Activated CD4-positive, CD25-positive, alpha-beta regulatory T cell treated with anti-CD3 and anti-CD28 coated beads, Interleukin-2, amount 50 U/mL, for 24 hours (primary cell): ENCODE data around the gene AKNA.

Experiments used
- ATAC-seq, 2 donors: fragments of 150-1000 bp; cut with Tn5 transposase; one replicate each; pipeline ENCODE4 v1.10.0; 2021; ENCODE audit warnings: mild to moderate bottlenecking in 1 of 2, moderate library complexity in 1 of 2

Gene AKNA

DNA sequence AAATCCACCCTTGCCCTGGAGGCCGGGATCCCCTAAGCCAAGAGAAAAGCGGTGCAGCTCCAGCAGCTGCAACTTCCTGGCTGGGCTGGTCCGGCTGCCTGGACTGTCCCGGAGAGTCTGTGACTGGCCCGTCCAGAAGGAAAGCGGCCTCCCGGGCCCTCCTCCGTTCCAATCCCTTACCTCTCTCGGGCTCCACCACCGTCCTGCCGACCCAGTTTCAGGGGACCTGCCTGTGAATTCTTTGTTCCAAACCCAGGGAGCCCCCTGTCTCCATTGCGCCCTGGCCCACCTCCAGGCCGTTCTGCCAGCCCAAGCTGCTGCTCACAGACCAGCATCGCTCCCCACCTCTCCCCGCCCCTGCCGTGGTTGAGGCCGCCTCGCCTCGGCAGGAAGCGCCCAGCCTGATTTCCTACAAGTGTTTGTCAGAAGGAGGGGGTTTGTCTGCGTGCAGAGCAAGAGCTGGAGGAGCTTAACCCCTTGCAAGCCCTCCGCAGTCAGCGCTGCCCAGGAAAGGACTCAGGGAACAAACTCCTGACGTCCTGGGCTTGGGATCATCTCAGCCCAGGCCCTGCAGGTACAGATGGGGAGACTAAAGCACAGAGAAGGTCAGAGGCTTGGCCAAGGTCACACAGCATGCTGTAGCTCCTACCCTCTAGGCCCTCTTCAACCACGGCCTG lies at the start of gene AKNA:
AKNA (minus strand) TSS at position 303 of the 677 bp plus-strand sequence. CDS start 6,649 bp downstream, outside the sequence.
- peak; percentile 19 to 26 for ATAC-seq

DNA sequence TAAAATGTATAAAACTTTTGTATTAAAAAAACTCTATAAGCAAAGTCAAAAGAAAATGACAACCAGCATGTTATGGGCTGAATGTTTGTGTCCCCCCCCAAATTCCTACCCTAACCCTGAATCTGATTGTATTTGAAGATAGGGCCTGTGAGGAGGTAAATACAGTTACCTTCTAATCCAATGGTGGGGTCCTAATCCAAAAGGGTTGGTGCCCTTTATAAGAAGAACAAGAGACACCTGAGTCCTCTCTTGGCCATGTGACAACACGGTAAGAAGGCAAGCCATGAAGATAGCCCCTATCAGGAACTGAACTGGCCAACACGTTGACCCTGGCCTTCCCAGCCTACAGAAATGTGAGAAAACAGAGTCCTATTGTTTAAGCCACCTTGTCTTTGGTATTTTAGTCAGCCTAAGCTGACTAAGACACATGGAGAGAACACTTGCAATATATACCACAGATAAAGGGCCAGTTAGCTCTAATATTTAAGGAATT lies 49.7 kb upstream of the AKNA start:
- no peak for ATAC-seq

DNA sequence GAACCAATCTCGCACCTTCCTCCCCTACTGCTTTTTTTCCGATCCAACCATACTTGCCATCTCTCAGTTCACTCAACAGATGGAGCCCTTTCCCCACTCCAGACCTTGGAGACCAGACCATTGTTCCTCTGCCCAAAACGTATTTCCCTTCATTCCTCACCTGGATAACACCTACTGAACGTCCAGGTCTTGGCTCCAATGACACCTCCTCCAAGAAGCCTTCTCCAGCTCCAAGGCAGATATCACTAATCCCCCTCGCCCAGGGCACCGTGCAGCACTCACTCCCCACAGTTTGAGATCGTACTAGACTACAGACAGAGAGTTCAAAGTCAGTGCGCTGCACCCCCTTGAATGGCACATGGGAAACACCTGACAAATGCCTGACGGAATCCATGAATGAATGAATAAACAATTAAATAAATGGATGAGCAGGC lies 47.1 kb upstream of the AKNA start:
- ATAC-seq: no peak

DNA sequence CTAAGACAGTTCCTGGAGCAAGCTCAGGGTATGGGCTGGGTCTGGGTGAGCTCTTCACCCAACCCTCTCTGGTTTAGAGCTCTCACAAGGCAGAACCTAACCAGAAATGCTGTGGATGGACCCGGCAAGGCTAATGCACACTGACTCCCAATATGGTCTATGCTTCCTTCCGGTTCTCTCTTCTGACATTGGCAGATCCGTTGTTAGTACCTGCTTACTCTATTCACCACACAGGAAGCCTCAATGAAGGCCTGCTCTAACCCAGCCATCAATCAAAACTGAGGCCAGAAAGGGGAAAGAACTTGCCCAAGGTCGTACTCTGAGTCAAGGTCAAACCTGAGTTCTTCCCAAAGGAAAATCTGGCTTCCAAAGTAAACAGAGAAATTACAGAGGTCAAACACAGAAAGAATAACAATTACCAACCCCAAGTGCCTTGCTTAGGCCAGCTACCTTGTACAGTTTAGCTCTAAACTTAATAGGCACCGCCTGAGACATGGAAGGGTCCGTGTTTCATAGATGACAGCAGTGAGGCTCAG lies 46.0 kb upstream of the AKNA start:
- no peak for ATAC-seq

- no peak for ATAC-seq
Observed at GRCh38 chr9:114433086-114433485, 45.3 kb upstream of the AKNA start.

DNA sequence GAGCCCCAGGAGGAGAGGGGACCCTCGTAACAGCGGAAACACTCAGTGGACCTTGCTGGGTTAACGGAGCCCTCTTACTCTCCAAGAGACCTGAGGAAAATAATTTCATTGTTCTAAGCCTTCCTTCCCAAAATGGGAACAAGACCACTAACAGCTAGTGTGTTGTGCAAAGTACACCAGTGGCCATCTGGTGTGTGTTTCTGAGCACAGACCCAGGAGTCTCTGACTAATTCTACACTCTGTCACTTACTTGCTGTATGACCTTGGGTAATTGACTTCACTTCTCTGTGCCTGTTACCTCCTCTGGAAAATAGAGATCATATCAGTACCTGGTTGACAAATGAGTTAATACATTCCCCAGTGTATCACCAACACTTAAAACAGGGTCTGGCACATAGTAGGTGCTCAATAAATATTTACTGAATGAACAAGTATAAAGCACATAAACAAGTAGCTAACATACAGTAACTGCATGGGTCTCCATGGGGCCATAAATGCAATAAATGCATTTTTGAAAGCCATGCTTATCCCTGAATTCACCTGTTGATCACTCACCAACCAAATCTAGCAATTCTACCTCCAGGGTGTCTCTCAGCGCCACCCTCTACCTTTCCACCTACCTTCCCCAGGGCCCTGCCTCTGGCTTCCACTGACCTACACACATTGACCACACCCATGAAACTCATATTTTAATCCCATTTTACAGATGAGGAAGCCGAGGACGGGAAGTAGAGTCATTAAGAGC lies 44.7 kb upstream of the AKNA start:
- ATAC-seq: no peak

DNA sequence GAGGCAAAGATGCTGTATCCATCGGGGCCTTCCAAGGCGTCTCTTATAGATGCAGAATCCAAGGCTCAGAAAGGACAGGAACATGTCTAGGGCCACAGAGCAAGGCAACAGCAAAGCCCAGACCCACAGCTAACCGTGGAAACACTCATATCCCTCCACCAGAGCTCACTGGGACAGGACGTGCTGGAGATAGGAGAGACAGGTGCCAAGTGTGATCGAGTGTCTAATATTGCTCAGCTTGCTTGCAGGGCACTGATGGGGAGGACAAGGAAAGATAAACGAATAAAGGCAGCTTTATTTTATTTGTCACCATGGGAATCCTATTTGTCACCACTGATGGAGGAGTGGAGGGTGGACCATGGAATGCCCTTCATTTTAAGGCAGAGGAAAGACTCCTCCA lies 44.0 kb upstream of the AKNA start:
- ATAC-seq: no peak

- no peak for ATAC-seq
Observed at GRCh38 chr9:114431003-114431402, 43.2 kb upstream of the AKNA start.

- no peak for ATAC-seq
Observed at GRCh38 chr9:114430457-114430856, 42.7 kb upstream of the AKNA start.

- no peak for ATAC-seq
Observed at GRCh38 chr9:114429488-114429887, 41.7 kb upstream of the AKNA start.

DNA sequence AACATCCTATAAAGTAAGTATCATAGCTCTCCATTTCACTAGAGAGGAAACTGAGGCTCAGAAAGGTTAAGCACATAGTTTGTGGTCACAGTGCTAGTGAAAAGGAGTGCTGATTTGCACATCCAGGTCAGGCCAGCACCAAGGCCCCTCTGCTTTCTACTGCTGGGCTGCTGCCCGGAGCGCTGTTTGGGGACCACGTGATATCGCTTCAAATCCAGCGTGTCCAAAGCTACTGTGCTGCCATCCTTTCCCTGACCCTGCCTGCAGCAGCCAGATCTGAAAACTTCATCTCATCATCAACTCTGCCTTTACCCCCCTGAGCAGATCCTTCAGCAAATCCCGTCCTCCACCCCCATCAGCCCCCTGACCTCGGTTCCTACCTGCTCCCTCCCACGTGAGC lies 40.7 kb upstream of the AKNA start:
- no peak for ATAC-seq

DNA sequence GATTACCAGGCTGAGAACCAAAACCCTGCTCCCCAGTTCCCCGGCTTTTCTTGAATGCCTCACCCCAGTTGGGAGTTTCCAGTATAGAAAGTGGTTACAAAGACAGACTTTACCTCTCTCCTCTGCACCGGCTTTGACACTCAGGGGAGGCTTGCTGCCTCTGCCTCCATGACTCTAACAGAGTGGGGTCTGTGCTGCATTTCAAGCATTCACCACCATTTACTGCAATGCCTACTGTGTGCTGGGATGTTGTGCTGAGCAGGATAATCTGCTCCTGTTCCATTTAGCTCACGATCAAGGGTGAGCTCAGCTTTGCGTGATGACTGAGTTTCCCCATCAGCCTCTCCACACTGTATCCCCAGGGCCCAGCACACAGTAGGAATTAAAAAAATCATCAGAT lies 39.9 kb upstream of the AKNA start:
- ATAC-seq: no peak

DNA sequence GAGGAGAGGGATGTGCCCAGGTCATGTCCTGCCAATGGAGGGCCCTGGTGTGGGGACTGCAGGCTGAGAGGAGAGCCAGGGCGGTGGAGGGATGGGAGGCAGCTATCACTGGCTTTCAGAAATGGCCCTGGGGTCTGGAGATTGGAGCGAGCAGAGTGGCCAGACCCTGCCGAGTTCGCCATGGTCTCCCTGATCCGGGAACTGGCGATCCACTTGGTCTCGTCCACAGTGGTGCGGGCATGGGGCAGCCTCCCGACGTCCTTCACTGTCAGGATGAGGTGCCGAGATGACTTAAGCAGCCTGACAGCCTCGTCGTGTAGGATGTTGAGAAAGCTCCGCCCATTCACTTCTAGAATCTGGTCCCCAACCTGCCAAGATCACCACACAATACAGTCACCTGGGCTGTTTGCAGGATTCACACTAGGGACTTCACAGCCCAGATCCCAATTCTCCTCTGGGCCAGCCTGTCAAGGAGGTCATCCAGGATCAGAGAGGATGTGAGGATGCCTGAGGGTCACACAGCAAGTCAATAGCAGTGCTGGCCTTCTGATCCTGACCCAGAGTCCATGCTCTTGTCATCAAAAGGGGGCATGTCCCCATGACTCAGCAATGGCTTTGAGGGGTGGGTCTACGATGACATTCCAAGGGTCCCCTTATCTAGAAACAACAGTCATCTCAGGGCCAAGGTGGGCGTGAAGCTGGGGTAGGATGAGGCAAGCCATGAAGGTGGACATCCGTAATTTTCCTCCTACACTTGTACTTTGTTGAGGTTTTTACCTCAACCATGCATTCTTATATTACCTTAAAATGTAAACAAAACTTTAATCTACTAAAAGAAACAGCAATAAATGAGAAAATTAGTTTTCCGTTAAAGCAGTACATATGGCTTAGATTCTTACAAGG lies 38.5 kb upstream of the AKNA start:
- ATAC-seq: no peak

DNA sequence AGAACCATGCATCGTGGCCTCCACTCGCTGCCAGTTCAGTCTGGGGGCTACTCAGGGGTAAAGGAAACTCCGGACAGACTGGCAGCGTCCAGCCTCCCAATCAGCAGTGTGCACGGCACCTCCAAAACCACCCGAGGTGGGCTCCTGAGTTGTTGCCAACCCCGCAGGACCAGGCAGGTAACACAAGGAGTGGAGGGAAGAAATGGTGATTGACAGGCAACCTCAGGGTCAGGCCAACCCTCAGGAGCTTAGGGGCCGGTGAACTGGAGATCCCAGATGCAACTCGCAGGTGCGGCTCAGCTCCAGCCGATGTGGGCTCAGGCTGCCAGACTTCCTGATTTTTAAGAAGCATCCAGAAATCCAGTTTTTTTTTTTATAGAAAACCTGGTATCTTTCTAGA lies 37.3 kb upstream of the AKNA start:
- ATAC-seq: no peak

DNA sequence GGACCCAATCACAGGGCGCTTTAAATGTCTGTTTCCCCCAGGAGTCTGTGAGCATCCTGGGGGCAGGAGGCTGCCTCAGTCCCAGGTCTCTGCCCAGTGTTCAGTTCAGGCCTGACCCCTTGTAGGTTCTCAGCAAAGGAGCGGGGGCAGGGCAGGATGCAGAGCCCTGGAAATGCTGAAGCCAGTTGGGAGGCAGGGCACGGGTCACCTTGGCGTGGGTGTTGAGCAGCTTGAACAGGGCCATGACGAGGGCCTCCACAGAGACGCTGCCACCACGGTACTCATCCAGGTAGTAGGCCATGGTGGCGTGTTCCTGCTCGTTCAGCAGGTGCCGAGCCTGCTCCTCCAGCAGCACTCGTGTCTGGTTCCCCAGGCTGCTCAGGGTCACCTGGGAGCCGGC lies 36.3 kb upstream of the AKNA start:
- ATAC-seq: no peak

GRCh38 chr9:114423181-114423580 lies 35.4 kb upstream of the AKNA start:
- ATAC-seq: no peak

- no peak for ATAC-seq
Observed at GRCh38 chr9:114421147-114421546, 33.4 kb upstream of the AKNA start.

- no peak for ATAC-seq
Observed at GRCh38 chr9:114419796-114420195, 32.0 kb upstream of the AKNA start.

GRCh38 chr9:114418053-114418452 lies 30.3 kb upstream of the AKNA start:
- ATAC-seq: no peak

GRCh38 chr9:114417511-114417910 lies 29.7 kb upstream of the AKNA start:
- no peak for ATAC-seq

DNA sequence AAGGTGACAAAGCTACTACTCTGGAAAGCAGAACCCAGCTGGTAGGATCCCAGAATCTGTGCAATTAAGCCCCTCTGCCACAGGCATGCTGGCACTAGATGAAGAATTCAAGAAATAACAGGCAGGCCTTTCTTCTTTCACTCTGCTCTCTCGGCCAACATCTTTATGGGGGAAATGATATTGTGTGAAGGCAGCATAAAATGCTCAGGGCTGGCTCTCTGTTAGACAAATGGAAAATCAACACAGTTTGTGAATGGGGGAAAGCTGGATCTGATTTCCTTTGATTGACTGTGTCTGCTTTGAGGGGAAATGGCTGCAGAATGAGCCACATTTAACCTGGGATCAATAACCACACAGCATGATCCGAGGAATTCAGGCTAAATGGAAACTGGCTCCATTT lies 29.1 kb upstream of the AKNA start:
- ATAC-seq: no peak

DNA sequence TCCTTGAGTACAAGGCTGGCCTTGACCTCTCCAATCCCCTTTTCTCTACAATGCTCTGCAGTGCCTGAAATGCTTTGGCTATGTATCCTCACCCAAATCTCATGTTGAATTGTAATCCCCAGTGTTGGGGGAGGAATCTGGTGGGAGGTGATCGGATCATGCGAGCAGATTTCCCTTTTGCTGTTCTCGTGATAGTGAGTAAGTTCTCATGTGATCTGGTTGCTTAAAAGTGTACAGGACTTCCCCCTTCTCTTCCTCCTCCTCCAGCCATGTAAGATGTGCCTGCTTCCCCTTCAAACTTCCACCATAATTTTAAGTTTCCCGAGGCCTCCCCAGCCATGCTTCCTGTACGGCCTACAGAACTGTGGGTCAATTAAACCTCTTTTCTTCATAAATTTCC lies 28.5 kb upstream of the AKNA start:
- ATAC-seq: no peak

DNA sequence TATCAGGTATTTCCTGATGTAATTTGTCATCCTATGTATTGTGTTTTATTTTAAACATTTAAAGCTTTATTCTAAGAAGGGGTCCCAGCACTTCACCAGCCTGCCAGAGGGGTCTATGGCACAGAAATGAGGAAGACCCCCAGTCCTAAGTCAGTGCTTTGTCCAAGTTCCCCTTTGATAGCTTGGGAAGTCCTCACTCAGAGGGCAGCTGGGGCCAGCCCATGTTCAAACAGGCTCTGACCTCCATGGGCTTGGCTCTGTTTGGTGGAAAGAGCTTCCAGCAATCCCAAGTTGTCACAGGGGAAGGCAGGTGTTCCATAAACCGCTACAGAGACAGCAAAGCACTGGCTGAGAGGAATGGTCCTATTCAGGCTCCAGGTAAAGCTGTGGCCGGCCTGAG lies 26.6 kb upstream of the AKNA start:
- no peak for ATAC-seq
